HEK293 (cell line): Measurements from ENCODE around the gene TOM1L2.

Experiments
- CTCF ChIA-PET: fragments of 350-600 bp; formaldehyde crosslinking; extraction: SDS; loops from one replicate; lab custom pipeline; 2021; ENCODE audit warnings: antibody characterized with exemption; lab: Yijun Ruan, JAX
- POLR2A ChIA-PET: fragments of 300-600 bp; formaldehyde crosslinking; extraction: SDS; loops from one replicate; lab custom pipeline; 2020; ENCODE audit warnings: antibody characterized with exemption, inconsistent platforms; lab: Yijun Ruan, JAX
- H3K27ac ChIP-seq: fragments of 200-500 bp; sonication (Bioruptor generic); 2 replicates; pipeline ENCODE4 v1.5.1; 2014; ENCODE audit warnings: low read depth, low read length, control low read depth, inconsistent platforms; ENCODE audit errors: extremely low read depth
- H3K36me3 ChIP-seq, 2 experiments: fragments of 200-500 bp in 1 of 2; sonication (Bioruptor generic) in 1 of 2; 1 replicate in 1 of 2; 2 replicates in 1 of 2; pipeline ENCODE4 v1.5.1; 2014 to 2017; ENCODE audit warnings: inconsistent platforms in 2 of 2, low read length in 2 of 2; ENCODE audit not compliant: control insufficient read depth in 2 of 2, insufficient read depth in 1 of 2
- H3K4me1 ChIP-seq: fragments of 200-500 bp; sonication (Bioruptor generic); 2 replicates; pipeline ENCODE4 v1.5.1; 2014; ENCODE audit warnings: mild to moderate bottlenecking, low read length, inconsistent platforms; ENCODE audit not compliant: control insufficient read depth, insufficient read depth
- H3K4me3 ChIP-seq: 2 replicates; pipeline ENCODE4 v1.5.1; 2011; ENCODE audit warnings: low read depth, mild to moderate bottlenecking, control low read depth, low read length, moderate library complexity
- H3K9me3 ChIP-seq: fragments of 200-500 bp; sonication (Bioruptor generic); 2 replicates; pipeline ENCODE4 v1.5.1; 2014; ENCODE audit warnings: low read depth, low read length, inconsistent platforms; ENCODE audit not compliant: control insufficient read depth, insufficient read depth
- FEZF1 ChIP-seq: fragments of 450-650 bp; formaldehyde crosslinking; IDR thresholded peaks from 2 replicates; pipeline ENCODE4 v1.5.1; 2016; ENCODE audit warnings: missing biosample characterization, missing genetic modification characterization
- GLIS1 ChIP-seq: fragments of 450-650 bp; formaldehyde crosslinking; IDR thresholded peaks from 2 replicates; pipeline ENCODE4 v1.5.1; 2016; ENCODE audit warnings: missing biosample characterization, missing genetic modification characterization
- IKZF3 ChIP-seq: fragments of 450-650 bp; IDR thresholded peaks from 2 replicates; pipeline ENCODE4 v1.5.0; 2018; ENCODE audit warnings: missing biosample characterization, mild to moderate bottlenecking, missing genetic modification characterization, moderate library complexity
- KLF8 ChIP-seq: fragments of 450-650 bp; formaldehyde crosslinking; IDR thresholded peaks from 2 replicates; pipeline ENCODE4 v1.5.1; 2016; ENCODE audit warnings: missing biosample characterization, missing genetic modification characterization
- PBX3 ChIP-seq: sonication (generic); formaldehyde crosslinking; IDR thresholded peaks from 2 replicates; pipeline ENCODE4 v1.8.1; 2022; ENCODE audit warnings: mild to moderate bottlenecking, moderate library complexity, missing genetic modification reagents
- REPIN1 ChIP-seq: fragments of 450-650 bp; formaldehyde crosslinking; IDR thresholded peaks from 2 replicates; pipeline ENCODE4 v1.5.1; 2017; ENCODE audit warnings: missing biosample characterization, missing genetic modification characterization, low read depth
- TRIM28 ChIP-seq: IDR thresholded peaks from 2 replicates; pipeline ENCODE4 v1.6.1; 2011; ENCODE audit warnings: low read length, control low read depth, borderline replicate concordance
- ZFP41 ChIP-seq: fragments of 450-650 bp; formaldehyde crosslinking; IDR thresholded peaks from 2 replicates; pipeline ENCODE4 v1.5.1; 2016; ENCODE audit warnings: missing biosample characterization, missing genetic modification characterization, borderline replicate concordance
- ZIC2 ChIP-seq: fragments of 450-650 bp; formaldehyde crosslinking; IDR thresholded peaks from 2 replicates; pipeline ENCODE4 v1.5.1; 2016; ENCODE audit warnings: missing biosample characterization, missing genetic modification characterization
- ZNF112 ChIP-seq: fragments of 450-650 bp; formaldehyde crosslinking; IDR thresholded peaks from 2 replicates; pipeline ENCODE4 v1.5.0; 2017; ENCODE audit warnings: missing biosample characterization, missing genetic modification characterization
- ZNF214 ChIP-seq: fragments of 450-650 bp; formaldehyde crosslinking; IDR thresholded peaks from 2 replicates; pipeline ENCODE4 v1.5.1; 2017; ENCODE audit warnings: missing biosample characterization, mild to moderate bottlenecking, missing genetic modification characterization, borderline replicate concordance
- ZNF362 ChIP-seq: fragments of 450-650 bp; formaldehyde crosslinking; IDR thresholded peaks from 2 replicates; pipeline ENCODE4 v1.5.1; 2016; ENCODE audit warnings: missing biosample characterization, missing genetic modification characterization
- ZNF394 ChIP-seq: fragments of 450-650 bp; formaldehyde crosslinking; IDR thresholded peaks from 2 replicates; pipeline ENCODE4 v1.5.1; 2016; ENCODE audit warnings: missing biosample characterization, missing genetic modification characterization, mild to moderate bottlenecking, moderate library complexity, borderline replicate concordance
- ZNF473 ChIP-seq: fragments of 450-650 bp; formaldehyde crosslinking; IDR thresholded peaks from 2 replicates; pipeline ENCODE4 v1.5.1; 2017; ENCODE audit warnings: missing biosample characterization, missing genetic modification characterization
- ZNF501 ChIP-seq: fragments of 450-650 bp; formaldehyde crosslinking; IDR thresholded peaks from 2 replicates; pipeline ENCODE4 v1.5.1; 2016; ENCODE audit warnings: missing biosample characterization, missing genetic modification characterization
- ZNF585B ChIP-seq: fragments of 450-650 bp; formaldehyde crosslinking; IDR thresholded peaks from 2 replicates; pipeline ENCODE4 v1.5.1; 2016; ENCODE audit warnings: missing biosample characterization, missing genetic modification characterization
- ZNF600 ChIP-seq: fragments of 450-650 bp; formaldehyde crosslinking; IDR thresholded peaks from 2 replicates; pipeline ENCODE4 v1.5.1; 2016; ENCODE audit warnings: missing biosample characterization, missing genetic modification characterization
- ZNF707 ChIP-seq: fragments of 450-650 bp; formaldehyde crosslinking; IDR thresholded peaks from 2 replicates; pipeline ENCODE4 v1.5.1; 2016; ENCODE audit warnings: missing biosample characterization, missing genetic modification characterization
- ZSCAN16 ChIP-seq: fragments of 450-650 bp; formaldehyde crosslinking; IDR thresholded peaks from 2 replicates; pipeline ENCODE4 v1.5.1; 2016; ENCODE audit warnings: missing biosample characterization, missing genetic modification characterization
- TF ChIP-seq, protein P1 (sequence below): fragments of 450-650 bp; formaldehyde crosslinking; IDR thresholded peaks from 2 replicates; pipeline ENCODE4 v1.5.1; 2016; ENCODE audit warnings: missing biosample characterization, missing genetic modification characterization
- TF ChIP-seq, protein P2 (sequence below): fragments of 450-650 bp; formaldehyde crosslinking; IDR thresholded peaks from 2 replicates; pipeline ENCODE4 v1.5.1; 2016; ENCODE audit warnings: missing biosample characterization, missing genetic modification characterization

The TOM1L2 gene

GRCh38 chr17:17842111-17842876, 129.9 kb downstream of the TOM1L2 start:
- POLR2A ChIA-PET = interaction anchor here (0.6 to 2.2 kb wide), 6 partner anchors 13 to 240 kb away, joined by 3 to 8 read pairs (median 5); no protein-coding TSS in a partner anchor
- Histone ChIP-seq H3K9me3 (no peaks in the 10 kb centered on the region), H3K27ac (no peak overlapping the region), H3K36me3 (peaks cover 0 to 3% of the 10 kb centered on the region in 2 experiments; a peak in 1 of 3 replicates), H3K4me3 (no peak overlapping the region), H3K4me1 (peaks cover 17% of the 10 kb centered on the region)
- CTCF ChIA-PET = interaction anchor here (0.6 kb wide), 1 partner anchor 187 kb away, joined by 3 read pairs; no protein-coding TSS in a partner anchor
- TF ChIP-seq ZSCAN16 (tag by site-specific recombination) (no peak), GLIS1 (0 out of 2 replicates have a peak, but pooled peaks have one; percentile 9)

GRCh38 chr17:17841601-17842025, 130.6 kb downstream of the TOM1L2 start:
- ChIA-PET POLR2A (interaction anchor here (0.7 to 2.2 kb wide), 6 partner anchors 13 to 158 kb away, joined by 3 to 8 read pairs (median 4); no protein-coding TSS in a partner anchor), CTCF (interaction anchor here (1.3 kb wide), 1 partner anchor 30 kb away, joined by 4 read pairs; no protein-coding TSS in a partner anchor)
- H3K27ac ChIP-seq = no peak overlapping the region; the same call in 1 of the 2 replicates

More at GRCh38 chr17:17841601-17842025, 130.6 kb downstream of the TOM1L2 start:
- H3K36me3 ChIP-seq = peaks cover 0 to 1% of the 10 kb centered on the region in 2 experiments; a peak in 1 of 3 replicates
- no peak for TF ChIP-seq REPIN1 (tag by site-specific recombination)
- TF ChIP-seq, protein P1, sequence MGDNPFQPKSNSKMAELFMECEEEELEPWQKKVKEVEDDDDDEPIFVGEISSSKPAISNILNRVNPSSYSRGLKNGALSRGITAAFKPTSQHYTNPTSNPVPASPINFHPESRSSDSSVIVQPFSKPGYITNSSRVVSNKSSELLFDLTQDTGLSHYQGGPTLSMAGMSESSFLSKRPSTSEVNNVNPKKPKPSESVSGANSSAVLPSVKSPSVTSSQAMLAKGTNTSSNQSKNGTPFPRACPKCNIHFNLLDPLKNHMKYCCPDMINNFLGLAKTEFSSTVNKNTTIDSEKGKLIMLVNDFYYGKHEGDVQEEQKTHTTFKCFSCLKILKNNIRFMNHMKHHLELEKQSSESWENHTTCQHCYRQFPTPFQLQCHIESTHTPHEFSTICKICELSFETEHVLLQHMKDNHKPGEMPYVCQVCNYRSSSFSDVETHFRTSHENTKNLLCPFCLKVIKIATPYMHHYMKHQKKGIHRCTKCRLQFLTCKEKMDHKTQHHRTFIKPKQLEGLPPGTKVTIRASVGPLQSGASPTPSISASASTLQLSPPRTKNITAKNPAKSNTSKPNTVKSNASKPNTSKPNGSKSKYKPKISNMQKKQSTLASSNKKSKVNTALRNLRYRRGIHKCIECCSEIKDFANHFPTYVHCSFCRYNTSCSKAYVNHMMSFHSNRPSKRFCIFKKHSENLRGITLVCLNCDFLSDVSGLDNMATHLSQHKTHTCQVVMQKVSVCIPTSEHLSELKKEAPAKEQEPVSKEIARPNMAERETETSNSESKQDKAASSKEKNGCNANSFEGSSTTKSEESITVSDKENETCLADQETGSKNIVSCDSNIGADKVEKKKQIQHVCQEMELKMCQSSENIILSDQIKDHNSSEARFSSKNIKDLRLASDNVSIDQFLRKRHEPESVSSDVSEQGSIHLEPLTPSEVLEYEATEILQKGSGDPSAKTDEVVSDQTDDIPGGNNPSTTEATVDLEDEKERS (tag by site-specific recombination) = no peak
- no peak for TF ChIP-seq KLF8 (tag by site-specific recombination)
- TF ChIP-seq IKZF3 (tag by site-specific recombination) = peak; percentile 71
- no peak for TF ChIP-seq TRIM28
- TF ChIP-seq, protein P2, sequence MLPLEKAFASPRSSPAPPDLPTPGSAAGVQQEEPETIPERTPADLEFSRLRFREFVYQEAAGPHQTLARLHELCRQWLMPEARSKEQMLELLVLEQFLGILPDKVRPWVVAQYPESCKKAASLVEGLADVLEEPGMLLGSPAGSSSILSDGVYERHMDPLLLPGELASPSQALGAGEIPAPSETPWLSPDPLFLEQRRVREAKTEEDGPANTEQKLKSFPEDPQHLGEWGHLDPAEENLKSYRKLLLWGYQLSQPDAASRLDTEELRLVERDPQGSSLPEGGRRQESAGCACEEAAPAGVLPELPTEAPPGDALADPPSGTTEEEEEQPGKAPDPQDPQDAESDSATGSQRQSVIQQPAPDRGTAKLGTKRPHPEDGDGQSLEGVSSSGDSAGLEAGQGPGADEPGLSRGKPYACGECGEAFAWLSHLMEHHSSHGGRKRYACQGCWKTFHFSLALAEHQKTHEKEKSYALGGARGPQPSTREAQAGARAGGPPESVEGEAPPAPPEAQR (tag by site-specific recombination) = no peak
- TF ChIP-seq ZFP41 (tag by site-specific recombination) = no peak
- TF ChIP-seq ZNF394 (tag by site-specific recombination) = no peak
- no peak for TF ChIP-seq ZNF585B (tag by site-specific recombination)
- no peak for TF ChIP-seq ZNF214 (tag by site-specific recombination)
- TF ChIP-seq ZNF473 = no peak
- TF ChIP-seq PBX3 (CRISPR knock-in tag) = no peak
- no peak for TF ChIP-seq FEZF1 (tag by site-specific recombination)
- TF ChIP-seq ZSCAN16 (tag by site-specific recombination) = peak; percentile 93
- no peak for TF ChIP-seq ZNF362 (tag by site-specific recombination)
- TF ChIP-seq ZNF501 (tag by site-specific recombination) = no peak
- TF ChIP-seq ZNF707 = no peak
- TF ChIP-seq ZNF600 (tag by site-specific recombination) = peak; percentile 24; the same call in 1 of the 2 replicates
- peak; percentile 88 for TF ChIP-seq ZIC2
- no peak for TF ChIP-seq ZNF112 (tag by site-specific recombination)
- TF ChIP-seq, all 188 proteins: peak for 4
- Histone ChIP-seq H3K4me1 (peaks cover 20% of the 10 kb centered on the region), H3K4me3 (no peak overlapping the region), H3K9me3 (no peaks in the 10 kb centered on the region)
